GM12891 (cell line): Measurements from ENCODE around the gene EDA.

Experiments
- PAX5 ChIP-seq: IDR thresholded peaks from 2 replicates; pipeline ENCODE4 v1.6.1; 2011; ENCODE audit warnings: low read length, moderate library complexity, mild to moderate bottlenecking; ENCODE audit not compliant: insufficient read depth, severe bottlenecking
- POLR2A ChIP-seq: IDR thresholded peaks from 2 replicates; pipeline ENCODE4 v1.6.1; 2011; ENCODE audit warnings: low read depth, low read length, control low read depth
- POLR2AphosphoS5 ChIP-seq: IDR thresholded peaks from 2 replicates; pipeline ENCODE4 v1.6.1; 2011; ENCODE audit warnings: low read depth, low read length, control low read depth
- POU2F2 ChIP-seq: IDR thresholded peaks from 2 replicates; pipeline ENCODE4 v1.6.1; 2011; ENCODE audit warnings: low read depth, mild to moderate bottlenecking, control low read depth, low read length, moderate library complexity
- SPI1 ChIP-seq: IDR thresholded peaks from 2 replicates; pipeline ENCODE4 v1.6.1; 2011; ENCODE audit warnings: low read depth, low read length, control low read depth
- TAF1 ChIP-seq: IDR thresholded peaks from 2 replicates; pipeline ENCODE4 v1.6.1; 2011; ENCODE audit warnings: low read depth, low read length, control low read depth

GRCh38 chrX:69664693-69665092 is 48.8 kb downstream of the EDA start:
- TF ChIP-seq POLR2AphosphoS5 (no peak), POLR2A (no peak), SPI1 (no peak), TAF1 (no peak), PAX5 (no peak), POU2F2 (no peak)
